Coronary artery (tissue), 2 donors: ENCODE data around the gene CREB5.

Experiments used
- DNase-seq: peaks from one replicate; pipeline ENCODE4 v3.0.0-alpha.2; 2017; ENCODE audit warnings: low spot score
- H3K27ac ChIP-seq, 2 donors: fragments of 200-600 bp; sonication (generic); one replicate each; pipeline ENCODE4 v1.5.1; 2016 to 2019
- H3K4me3 ChIP-seq: fragments of 200-600 bp; sonication (generic); 2 replicates; pipeline ENCODE4 v1.5.1; 2016; ENCODE audit warnings: mild to moderate bottlenecking, moderate library complexity
- CTCF ChIP-seq: fragments of 200-600 bp; sonication (generic); IDR thresholded peaks from one replicate; pipeline ENCODE4 v1.5.1; 2019; ENCODE audit warnings: antibody characterized with exemption

CREB5 gene

GRCh38 chr7:28434510-28434909 is 22.2 kb downstream of the CREB5 start:
- no peak for DNase-seq
- Histone ChIP-seq H3K27ac (no peak overlapping the region), H3K4me3 (no peak overlapping the region)
- TF ChIP-seq CTCF, result no peak

GRCh38 chr7:28435152-28435551 is 22.8 kb downstream of the CREB5 start:
- Histone ChIP-seq H3K27ac (no peak overlapping the region), H3K4me3 (no peak overlapping the region)
- no peak for DNase-seq
- TF ChIP-seq CTCF, result no peak

- no peak for DNase-seq
- no peak overlapping the region for H3K27ac ChIP-seq
- no peak overlapping the region for H3K4me3 ChIP-seq
- no peak for TF ChIP-seq CTCF
Observed at GRCh38 chr7:28435732-28436378, 23.5 kb downstream of the CREB5 start.

- H3K27ac ChIP-seq, result no peak overlapping the region
- H3K4me3 ChIP-seq, result no peak overlapping the region
- TF ChIP-seq CTCF, result no peak
- no peak for DNase-seq
Observed at GRCh38 chr7:28440055-28440601, 27.8 kb downstream of the CREB5 start.

- H3K27ac ChIP-seq, result no peak overlapping the region
- TF ChIP-seq CTCF, result no peak
- DNase-seq, result no peak
- H3K4me3 ChIP-seq, result no peak overlapping the region
Observed at GRCh38 chr7:28442540-28443420, 30.5 kb downstream of the CREB5 start.

GRCh38 chr7:28446131-28446530 is 33.8 kb downstream of the CREB5 start:
- TF ChIP-seq CTCF, result no peak
- no peak overlapping the region for H3K4me3 ChIP-seq
- DNase-seq, result no peak
- H3K27ac ChIP-seq, result no peak overlapping the region
